ENCODE data around the gene PNPLA8.
"Not testable (repeated sequence)": the region's sequence is repeated elsewhere in the genome, so short reads cannot be mapped to it uniquely, and the experiment has no call there.

GRCh38 chr7:108548141-108548896 lies 22.4 kb upstream of the PNPLA8 start:
- not testable (repeated sequence) for TF ChIP-seq POLR2A, CTCF (IDR thresholded peaks at IDR 0.05)

Measured in body of pancreas (tissue), 4 donors.